Esophagus muscularis mucosa (tissue), 4 donors: ENCODE data around the gene OR13J1.
A peak's percentile ranks its signal among the peaks of the same experiment; 100 is the strongest.

Experiments used
- CTCF ChIP-seq, 3 experiments: fragments of 200-600 bp in 2 of 3; fragments of 450-650 bp in 1 of 3; sonication (generic) in 2 of 3; IDR thresholded peaks; one replicate each; pipeline ENCODE4 v1.5.1; 2017 to 2019; ENCODE audit warnings: antibody characterized with exemption in 3 of 3, mild to moderate bottlenecking in 2 of 3, moderate library complexity in 1 of 3
- EP300 ChIP-seq: sonication (generic); formaldehyde crosslinking; IDR thresholded peaks from one replicate; pipeline ENCODE4 v1.6.1; 2017; ENCODE audit warnings: antibody characterized with exemption
- POLR2AphosphoS5 ChIP-seq, 2 donors: sonication (generic); formaldehyde crosslinking; IDR thresholded peaks; one replicate each; pipeline ENCODE4 v1.6.1; 2017; ENCODE audit warnings: antibody characterized with exemption in 2 of 2

GRCh38 chr9:35906923-35907699 lies 36.9 kb upstream of the OR13J1 start:
- TF ChIP-seq POLR2AphosphoS5 (IDR thresholded peaks at IDR 0.05) = peak; percentile 68 to 84
- no peak for TF ChIP-seq CTCF (IDR thresholded peaks at IDR 0.05)
- TF ChIP-seq EP300 = no peak
